ENCODE results near the gene OTULINL.

OTULINL gene

GRCh38 chr5:14577079-14577725, 4.4 kb upstream of the OTULINL start:
- no peak for DNase-seq

- no peak for DNase-seq
These were observed 3.6 kb upstream of the OTULINL start for GRCh38 chr5:14577971-14578370.

- DNase-seq = no peak
These were observed 2.3 kb upstream of the OTULINL start for GRCh38 chr5:14579246-14579645.

- DNase-seq = no peak
These were observed 1.7 kb upstream of the OTULINL start for GRCh38 chr5:14579731-14580397.

GRCh38 chr5:14580398-14581034, 1.1 kb upstream of the OTULINL start:
- DNase-seq = no peak

- peak; percentile 69 for DNase-seq
These were observed 552 bp downstream of the OTULINL start for GRCh38 chr5:14581891-14582796.

- DNase-seq = no peak
These were observed 1.2 kb downstream of the OTULINL start for GRCh38 chr5:14582797-14583137.

GRCh38 chr5:14584848-14585247, 3.3 kb downstream of the OTULINL start:
- no peak for DNase-seq

GRCh38 chr5:14587150-14587549, 5.6 kb downstream of the OTULINL start:
- no peak for DNase-seq

- no peak for DNase-seq
These were observed 6.6 kb downstream of the OTULINL start for GRCh38 chr5:14588145-14588544.

GRCh38 chr5:14588758-14589543, 7.4 kb downstream of the OTULINL start:
- no peak for DNase-seq

GRCh38 chr5:14590949-14591348, 9.4 kb downstream of the OTULINL start:
- DNase-seq = no peak

- DNase-seq = no peak
These were observed 10.0 kb downstream of the OTULINL start for GRCh38 chr5:14591548-14591947.

- DNase-seq = no peak
These were observed 11.9 kb downstream of the OTULINL start for GRCh38 chr5:14593326-14594021.

- DNase-seq = no peak
These were observed 12.9 kb downstream of the OTULINL start for GRCh38 chr5:14594378-14595074.

GRCh38 chr5:14595189-14595588, 13.6 kb downstream of the OTULINL start:
- DNase-seq = no peak

- DNase-seq = no peak
These were observed 14.3 kb downstream of the OTULINL start for GRCh38 chr5:14595891-14596290.

GRCh38 chr5:14597080-14597479, 15.5 kb downstream of the OTULINL start:
- no peak for DNase-seq

GRCh38 chr5:14598225-14598624, 16.6 kb downstream of the OTULINL start:
- no peak for DNase-seq

GRCh38 chr5:14599476-14600127, 18.0 kb downstream of the OTULINL start:
- no peak for DNase-seq

- no peak for DNase-seq
These were observed 19.3 kb downstream of the OTULINL start for GRCh38 chr5:14600846-14601245.
